ENCODE measurements around the gene BRSK1. TPM values are rescaled to one million over a fixed set of nuclear protein-coding genes. Genes with fewer than 3 reads are reported as not detected.
A peak's percentile ranks its signal among the peaks of the same experiment; 100 is the strongest.

The BRSK1 gene
- total and polyA plus RNA-seq, 7 donors: 0.14 to 1.1 (median 0.77) TPM

DNA sequence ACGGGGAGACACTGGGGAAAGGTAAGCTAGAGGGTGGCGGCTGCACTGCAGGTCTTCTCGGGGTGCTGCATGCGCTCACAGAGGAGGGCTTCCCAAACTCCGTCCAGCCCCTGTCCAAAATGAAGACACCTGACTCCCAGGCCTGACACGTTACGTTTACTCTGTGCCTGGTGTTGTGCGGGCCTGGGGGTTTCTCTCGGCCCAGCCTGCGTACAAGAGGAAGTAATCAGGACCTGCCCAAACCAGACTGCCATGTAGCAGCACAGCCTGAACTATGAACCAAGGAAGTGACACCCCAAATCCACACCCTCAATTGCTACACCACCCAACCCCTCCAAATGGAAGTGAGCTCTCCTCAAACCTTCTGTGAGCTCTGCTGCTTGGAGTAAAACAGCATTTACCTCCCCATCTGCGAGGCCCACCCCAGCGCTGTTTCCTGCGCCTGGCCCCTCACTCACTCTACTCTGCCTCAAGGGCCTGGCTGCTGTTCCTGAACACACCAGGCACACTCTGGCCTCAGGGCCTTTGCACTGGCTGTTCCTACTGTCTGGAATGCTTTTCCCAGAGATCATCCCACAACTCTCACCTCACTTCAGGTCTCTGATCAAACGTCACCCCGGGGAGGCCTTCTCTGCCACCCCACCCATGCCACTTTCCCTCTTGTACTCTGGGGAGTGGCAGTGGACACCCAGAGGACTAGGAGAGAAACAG lies 6.9 kb upstream of the BRSK1 start:
- 84 to 91% (median 85%) methylated on average over 15 of the region's 15 CpGs for WGBS, 3 donors
- peaks cover 5 to 61% of the 10 kb centered on the region in 2 donors for H3K36me3 ChIP-seq (ENCODE audit: insufficient read depth in 1 of 2, low read depth in 1 of 2)
- TF ChIP-seq, protein P1, sequence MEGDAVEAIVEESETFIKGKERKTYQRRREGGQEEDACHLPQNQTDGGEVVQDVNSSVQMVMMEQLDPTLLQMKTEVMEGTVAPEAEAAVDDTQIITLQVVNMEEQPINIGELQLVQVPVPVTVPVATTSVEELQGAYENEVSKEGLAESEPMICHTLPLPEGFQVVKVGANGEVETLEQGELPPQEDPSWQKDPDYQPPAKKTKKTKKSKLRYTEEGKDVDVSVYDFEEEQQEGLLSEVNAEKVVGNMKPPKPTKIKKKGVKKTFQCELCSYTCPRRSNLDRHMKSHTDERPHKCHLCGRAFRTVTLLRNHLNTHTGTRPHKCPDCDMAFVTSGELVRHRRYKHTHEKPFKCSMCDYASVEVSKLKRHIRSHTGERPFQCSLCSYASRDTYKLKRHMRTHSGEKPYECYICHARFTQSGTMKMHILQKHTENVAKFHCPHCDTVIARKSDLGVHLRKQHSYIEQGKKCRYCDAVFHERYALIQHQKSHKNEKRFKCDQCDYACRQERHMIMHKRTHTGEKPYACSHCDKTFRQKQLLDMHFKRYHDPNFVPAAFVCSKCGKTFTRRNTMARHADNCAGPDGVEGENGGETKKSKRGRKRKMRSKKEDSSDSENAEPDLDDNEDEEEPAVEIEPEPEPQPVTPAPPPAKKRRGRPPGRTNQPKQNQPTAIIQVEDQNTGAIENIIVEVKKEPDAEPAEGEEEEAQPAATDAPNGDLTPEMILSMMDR (IDR thresholded peaks at IDR 0.05): no peak
- H3K4me3 ChIP-seq: no peak overlapping the region
- H3K4me1 ChIP-seq: peaks cover 5% of the 10 kb centered on the region
- no peak overlapping the region for H3K27ac ChIP-seq
- H3K27me3 ChIP-seq (ENCODE audit: insufficient read depth in 3 of 3, low read length in 2 of 3): no peaks in the 10 kb centered on the region
- ATAC-seq: no peak
- H3K9me3 ChIP-seq: no peaks in the 10 kb centered on the region
- no peak for DNase-seq
- intact Hi-C loops (cut with DNase I): no loop called here

DNA sequence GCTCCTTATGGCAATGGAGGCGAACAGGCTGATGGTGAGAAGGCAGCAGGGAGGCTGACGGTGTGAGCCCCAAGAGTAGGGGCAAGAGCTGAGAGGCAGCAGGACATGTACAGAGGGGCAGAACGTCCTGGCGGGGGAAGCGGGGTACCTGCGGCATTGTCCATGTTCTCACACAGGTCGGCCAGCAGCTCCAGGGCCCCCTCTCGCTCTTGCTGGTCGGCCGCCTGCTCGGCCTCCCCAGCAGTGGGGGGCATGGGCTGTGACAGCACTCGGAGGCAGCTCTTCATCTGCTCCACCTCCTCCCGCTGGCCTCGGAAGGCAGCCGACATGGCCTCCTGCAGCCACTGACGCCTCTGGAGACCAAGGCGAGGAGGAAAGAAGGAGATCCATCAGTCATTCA lies 6.3 kb upstream of the BRSK1 start:
- H3K27ac ChIP-seq: no peak overlapping the region
- intact Hi-C loops (cut with DNase I): no loop called here
- H3K36me3 ChIP-seq (ENCODE audit: insufficient read depth in 1 of 2, low read depth in 1 of 2): peaks cover 5 to 55% of the 10 kb centered on the region in 2 donors
- peaks cover 0 to 2% (median 0%) of the 10 kb centered on the region in 3 donors for H3K27me3 ChIP-seq (ENCODE audit: insufficient read depth in 3 of 3, low read length in 2 of 3)
- WGBS, 3 donors: 86 to 91% (median 90%) methylated on average over 17 of the region's 17 CpGs
- H3K4me1 ChIP-seq: peaks cover 5% of the 10 kb centered on the region
- H3K9me3 ChIP-seq: no peaks in the 10 kb centered on the region
- TF ChIP-seq, protein P1 (IDR thresholded peaks at IDR 0.05): no peak
- ATAC-seq (no peak), DNase-seq (no peak)
- no peak overlapping the region for H3K4me3 ChIP-seq

DNA sequence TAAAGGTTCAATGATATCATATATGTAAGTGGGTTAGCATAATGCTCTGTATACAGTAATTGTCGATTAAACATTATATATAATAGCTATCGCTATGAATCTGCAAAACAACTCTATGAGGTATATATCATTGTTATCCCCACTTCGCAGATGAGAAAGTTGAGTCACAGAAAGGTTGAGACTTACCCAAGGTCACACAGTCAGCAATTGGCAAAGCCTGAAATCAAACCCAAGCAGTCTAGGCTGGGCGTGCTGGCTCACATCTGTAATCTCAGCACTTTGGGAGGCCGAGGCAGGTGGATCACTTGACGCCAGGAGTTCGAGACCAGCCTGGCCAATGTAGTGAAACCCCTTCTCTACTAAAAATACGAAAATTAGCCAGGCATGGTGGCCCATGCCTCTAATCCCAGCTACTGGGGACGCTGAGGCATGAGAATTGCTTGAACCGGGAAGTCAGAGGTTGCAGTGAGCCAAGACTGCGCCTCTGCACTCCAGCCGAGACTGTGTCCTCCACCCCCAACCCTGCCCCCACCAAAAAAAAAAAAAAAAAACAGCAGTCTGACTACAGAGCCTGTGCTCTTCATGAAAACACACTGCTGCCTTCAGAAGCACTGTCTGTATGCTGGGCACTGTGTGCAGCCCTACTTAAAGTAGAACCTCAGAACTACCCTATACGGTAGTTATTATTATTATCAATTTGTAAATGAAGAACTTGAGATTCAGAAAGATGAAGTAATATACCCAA lies 5.2 kb upstream of the BRSK1 start:
- WGBS, 3 donors: 84 to 86% (median 85%) methylated on average over 13 of the region's 13 CpGs
- Histone ChIP-seq H3K9me3 (no peaks in the 10 kb centered on the region), H3K36me3 (ENCODE audit: insufficient read depth in 1 of 2, low read depth in 1 of 2) (peaks cover 0 to 44% of the 10 kb centered on the region in 2 donors), H3K27me3 (ENCODE audit: insufficient read depth in 3 of 3, low read length in 2 of 3) (peaks cover 0 to 6% (median 3%) of the 10 kb centered on the region in 3 donors), H3K27ac (no peak overlapping the region), H3K4me1 (peaks cover 5% of the 10 kb centered on the region), H3K4me3 (peak overlapping the region; percentile 91)
- intact Hi-C loops (cut with DNase I): loop anchor here in 1 of 2 donors (2.0 kb wide), 1 partner anchor 14 kb away; no protein-coding TSS in a partner anchor
- ATAC-seq (no peak), DNase-seq (no peak)
- TF ChIP-seq, protein P1 (IDR thresholded peaks at IDR 0.05): no peak

DNA sequence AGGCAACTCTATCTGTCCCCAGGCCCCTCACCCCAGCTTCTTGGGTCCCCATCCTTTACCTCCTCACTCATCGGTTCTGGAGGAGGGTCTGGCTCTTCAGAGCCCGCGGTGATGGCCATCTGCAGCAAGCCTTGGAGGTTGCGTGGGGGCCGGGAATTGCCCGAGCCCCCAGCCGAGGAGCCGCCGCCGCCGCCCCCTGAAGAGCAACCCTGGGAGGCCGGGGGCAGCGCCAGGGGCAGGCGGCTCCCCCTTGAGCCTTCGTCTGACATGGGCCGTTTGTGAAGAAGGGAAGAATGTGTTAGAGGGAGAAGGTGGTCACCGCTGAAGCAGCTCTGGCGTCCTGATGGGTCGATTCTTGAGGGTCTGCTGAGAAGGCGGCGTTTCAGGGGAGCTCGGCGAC lies 4.5 kb upstream of the BRSK1 start:
- 4 to 10% (median 6%) methylated on average over 22 to 23 of the region's 23 CpGs for WGBS, 3 donors
- TF ChIP-seq, protein P1 (IDR thresholded peaks at IDR 0.05): no peak
- intact Hi-C loops (cut with DNase I): loop anchor here in 1 of 2 donors (2.0 kb wide), 1 partner anchor 15 kb away; no protein-coding TSS in a partner anchor
- H3K4me3 ChIP-seq: peak overlapping the region; percentile 91
- no peak for ATAC-seq
- H3K4me1 ChIP-seq: peaks cover 5% of the 10 kb centered on the region
- H3K27me3 ChIP-seq (ENCODE audit: insufficient read depth in 3 of 3, low read length in 2 of 3): peaks cover 0 to 11% (median 4%) of the 10 kb centered on the region in 3 donors
- H3K27ac ChIP-seq: peak overlapping the region; percentile 77
- peaks cover 0 to 36% of the 10 kb centered on the region in 2 donors for H3K36me3 ChIP-seq (ENCODE audit: insufficient read depth in 1 of 2, low read depth in 1 of 2)
- DNase-seq: no peak
- H3K9me3 ChIP-seq: no peaks in the 10 kb centered on the region
